Measurements from ENCODE around the gene DCTN2.
"Not testable (repeated sequence)": the region's sequence is repeated elsewhere in the genome, so short reads cannot be mapped to it uniquely, and the experiment has no call there.

GRCh38 chr12:57513677-57514076, 33.3 kb downstream of the DCTN2 start:
- TF ChIP-seq CTCF (conservative IDR thresholded peaks at IDR 0.05; ENCODE audit: low read length); EZH2phosphoT487 (IDR thresholded peaks at IDR 0.05; ENCODE audit: borderline replicate concordance, low read depth, low read length): not testable (repeated sequence)
